AG20443 (cell line): Measurements from ENCODE around the gene SLC7A6.

ENCODE experiments used
- DNase-seq: peaks from one replicate; pipeline ENCODE4 v3.0.0; 2012; ENCODE audit warnings: low spot score, mixed read lengths

SLC7A6 gene

DNA sequence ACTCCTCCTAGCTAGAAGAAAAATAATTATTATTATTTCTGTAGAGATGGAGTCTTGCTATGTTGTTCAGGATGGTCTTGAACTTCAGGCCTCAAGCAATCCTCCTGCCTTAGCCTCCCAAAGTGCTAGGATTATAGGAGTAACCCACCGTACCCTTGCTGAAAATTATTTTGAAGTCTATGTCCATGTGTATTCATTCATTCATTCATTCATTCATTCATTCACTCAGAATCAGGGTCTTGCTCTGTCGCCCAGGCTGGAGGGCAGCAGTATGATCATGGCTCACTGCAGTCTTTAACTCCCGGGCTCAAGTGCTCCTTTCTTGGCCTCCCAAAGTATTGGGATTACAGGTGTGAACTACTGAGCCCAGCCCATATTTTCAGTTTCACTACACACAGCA is 42.3 kb downstream of the SLC7A6 start:
- DNase-seq, result no peak

GRCh38 chr16:68309799-68310198 is 45.5 kb downstream of the SLC7A6 start:
- DNase-seq, result no peak

DNA sequence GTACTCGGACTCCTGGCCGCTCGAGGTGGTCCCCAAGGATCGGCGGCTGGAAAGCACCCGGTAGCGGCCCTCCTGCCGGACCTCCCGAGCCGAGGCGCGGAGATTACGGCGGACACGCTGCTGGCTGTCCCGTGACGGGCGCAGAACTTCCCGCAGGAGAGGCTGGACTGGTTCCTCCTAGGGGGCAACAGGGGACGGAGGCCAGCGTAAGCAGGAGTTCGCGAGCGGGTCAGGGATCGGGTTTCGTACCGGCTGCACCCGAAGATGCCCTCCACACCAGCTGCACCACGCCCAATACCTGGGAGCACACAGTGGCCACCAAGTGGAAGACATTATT is 46.1 kb downstream of the SLC7A6 start:
- DNase-seq, result peak; percentile 61

DNA sequence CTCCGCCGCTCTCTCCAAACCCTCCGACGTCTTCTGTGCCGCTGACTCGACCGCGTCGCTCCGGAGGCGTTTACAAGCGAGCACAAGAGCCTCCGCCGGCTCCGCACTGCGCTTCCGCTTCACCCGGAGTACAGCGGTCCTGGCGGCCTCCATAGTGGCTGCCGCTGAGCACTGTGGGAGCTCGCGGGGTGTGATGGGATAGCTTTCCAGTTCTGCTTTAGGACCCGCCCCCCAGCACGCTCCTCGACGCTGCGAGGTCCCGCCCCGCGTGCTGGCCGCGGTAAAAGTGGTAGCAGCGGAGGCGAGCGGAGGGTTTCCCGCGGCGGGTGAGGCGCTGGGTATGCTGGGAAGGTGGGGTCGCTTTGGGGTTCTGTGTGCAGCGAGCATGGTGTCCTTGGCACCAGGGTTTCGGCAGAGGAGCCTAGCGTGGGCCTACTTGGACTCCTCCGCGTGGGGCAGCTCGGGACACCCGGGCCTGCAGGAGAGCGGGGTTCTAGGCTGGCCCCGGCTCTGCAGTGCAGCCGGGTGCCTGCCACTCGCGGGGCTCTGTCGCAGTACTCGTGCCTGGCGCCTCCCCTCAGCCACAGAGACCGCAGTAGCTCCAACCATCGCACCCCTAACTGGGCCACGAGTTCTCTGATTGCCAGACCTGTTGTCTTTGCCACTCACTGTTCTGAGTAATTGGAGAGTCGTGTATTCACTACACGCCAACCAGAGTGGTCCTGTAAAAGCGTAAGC is 46.6 kb downstream of the SLC7A6 start, which contains the start of the genes PRMT7 and SLC7A6OS:
TSS of gene PRMT7 (plus strand) at position 246 of the 738 bp plus-strand sequence. CDS start 4,961 bp downstream, outside the sequence.
TSS of gene SLC7A6OS (minus strand) at position 173 of the 738 bp plus-strand sequence. CDS start at position 153, 20 bp downstream.
- DNase-seq, result peak; percentile 98

DNA sequence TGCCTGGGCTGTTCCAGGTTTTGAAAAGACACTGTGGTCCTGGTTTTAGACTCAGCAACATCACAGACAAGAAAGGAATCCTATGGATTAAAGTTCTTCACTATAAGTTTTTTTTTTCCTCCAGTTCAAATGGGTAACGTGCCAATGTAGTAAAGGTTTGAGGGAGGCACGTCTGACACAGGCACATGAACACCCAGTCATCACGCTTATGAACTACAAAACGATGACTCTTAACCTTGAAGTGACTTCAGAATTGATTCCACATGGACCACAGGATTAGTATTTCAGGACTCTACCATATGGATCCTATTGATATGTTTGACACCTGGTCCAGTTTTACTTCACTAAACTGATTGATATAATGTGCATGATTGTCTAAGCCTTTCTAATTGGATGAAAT is 48.8 kb downstream of the SLC7A6 start:
- DNase-seq, result no peak

- no peak for DNase-seq
Observed at GRCh38 chr16:68319185-68319908, 55.0 kb downstream of the SLC7A6 start.

DNA sequence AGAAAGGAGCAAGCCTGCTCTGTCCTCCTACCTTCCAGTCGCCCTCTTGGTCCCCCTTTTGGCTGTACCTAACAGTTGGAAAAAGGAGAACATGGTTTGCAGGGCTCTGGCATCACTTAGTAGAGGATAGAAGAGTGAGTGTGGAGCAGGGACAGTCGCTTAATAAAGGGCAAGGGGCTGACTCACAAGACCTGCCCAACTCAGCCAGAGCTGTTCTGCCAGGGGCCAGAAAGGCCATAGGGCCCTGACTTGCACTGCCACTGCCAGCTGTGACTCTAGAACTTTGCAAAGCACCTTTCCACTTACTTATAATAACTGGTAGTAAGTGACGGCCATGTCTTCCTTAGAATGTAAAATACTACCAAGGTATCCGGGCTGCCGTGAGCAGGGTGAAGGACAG is 60.0 kb downstream of the SLC7A6 start:
- no peak for DNase-seq

GRCh38 chr16:68324780-68325357 is 60.5 kb downstream of the SLC7A6 start:
- DNase-seq, result no peak

GRCh38 chr16:68328151-68328859 is 64.0 kb downstream of the SLC7A6 start:
- peak; percentile 94 for DNase-seq

GRCh38 chr16:68328860-68329390 is 64.6 kb downstream of the SLC7A6 start:
- DNase-seq, result no peak

DNA sequence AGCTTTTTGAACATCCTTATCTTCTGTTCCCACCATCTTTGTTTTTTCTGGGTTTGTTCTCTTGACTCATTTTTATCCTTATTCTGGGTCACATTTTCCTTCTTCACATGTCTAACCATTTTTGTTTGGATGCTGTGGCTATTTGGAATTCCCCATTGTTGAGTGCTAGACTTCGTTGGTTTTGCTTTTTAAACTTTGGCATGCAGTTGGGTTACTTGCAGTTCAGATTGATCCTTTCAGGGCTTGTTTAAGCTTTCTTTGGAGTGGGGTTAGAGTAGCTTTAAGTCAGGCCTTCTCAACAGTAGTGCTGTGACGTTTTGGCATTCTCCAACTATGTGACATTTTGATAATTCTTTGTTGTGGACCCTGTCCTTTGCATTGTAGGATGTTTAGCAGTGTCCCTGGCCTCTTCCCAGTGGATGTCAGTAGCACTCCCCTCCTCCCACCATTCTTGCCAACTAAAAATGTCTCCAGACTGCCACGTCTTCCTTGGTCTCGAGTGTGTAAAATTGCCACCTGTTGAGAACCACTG is 67.6 kb downstream of the SLC7A6 start:
- DNase-seq, result no peak

DNA sequence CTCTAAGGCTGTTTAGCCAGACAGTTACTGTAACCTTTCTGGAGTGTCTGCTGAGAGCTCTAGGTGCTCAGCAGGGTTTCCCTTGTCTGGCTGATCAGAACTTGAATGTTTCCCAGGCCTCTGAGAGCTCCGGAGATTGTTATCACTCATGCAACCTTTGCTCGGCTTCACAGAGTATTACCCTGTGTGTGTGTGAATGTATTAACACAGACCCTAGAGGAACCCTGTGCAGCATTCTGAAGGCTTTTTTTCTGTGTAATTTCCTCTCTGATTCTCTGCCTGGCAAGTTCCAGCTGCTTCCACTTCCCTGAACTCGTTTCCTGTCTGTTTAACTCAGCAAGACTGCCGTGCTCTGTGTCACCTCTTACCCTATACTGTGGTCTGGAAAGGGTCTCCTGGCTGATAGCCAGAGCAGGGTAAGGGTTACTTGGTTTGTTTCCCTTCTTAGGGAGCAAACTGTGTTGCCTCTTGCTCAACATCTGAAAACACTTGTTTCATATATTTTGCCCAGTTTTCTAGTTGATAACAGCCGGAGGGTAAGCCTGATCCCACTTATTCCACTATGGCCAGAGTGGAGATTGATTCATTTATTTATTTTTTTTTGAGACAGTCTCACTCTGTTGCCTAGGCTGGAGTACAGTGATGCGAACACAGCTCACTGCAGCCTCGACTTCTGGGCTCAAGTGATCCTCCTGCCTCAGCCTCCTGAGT is 68.2 kb downstream of the SLC7A6 start:
- DNase-seq, result no peak

DNA sequence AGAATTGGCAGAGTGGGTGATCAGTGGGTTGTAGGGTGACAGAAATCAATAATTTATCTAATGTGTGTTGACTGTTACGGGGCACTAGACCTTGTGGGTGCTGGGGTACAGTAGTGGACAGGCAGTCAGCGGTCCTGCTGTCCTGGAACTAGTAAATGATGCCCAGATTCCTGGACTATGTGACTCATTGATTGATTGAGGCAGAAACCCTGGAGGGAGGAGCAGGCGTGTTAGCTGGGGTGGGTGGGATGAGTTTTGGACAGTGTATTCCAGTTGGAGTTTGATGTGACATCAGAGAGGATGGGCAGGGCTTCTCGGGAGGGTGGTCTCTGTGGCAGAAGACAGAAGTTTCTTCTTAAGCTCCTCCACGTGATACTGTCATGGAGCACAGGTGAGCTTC is 70.8 kb downstream of the SLC7A6 start:
- peak; percentile 70 for DNase-seq

GRCh38 chr16:68338326-68339119 is 74.2 kb downstream of the SLC7A6 start:
- no peak for DNase-seq

DNA sequence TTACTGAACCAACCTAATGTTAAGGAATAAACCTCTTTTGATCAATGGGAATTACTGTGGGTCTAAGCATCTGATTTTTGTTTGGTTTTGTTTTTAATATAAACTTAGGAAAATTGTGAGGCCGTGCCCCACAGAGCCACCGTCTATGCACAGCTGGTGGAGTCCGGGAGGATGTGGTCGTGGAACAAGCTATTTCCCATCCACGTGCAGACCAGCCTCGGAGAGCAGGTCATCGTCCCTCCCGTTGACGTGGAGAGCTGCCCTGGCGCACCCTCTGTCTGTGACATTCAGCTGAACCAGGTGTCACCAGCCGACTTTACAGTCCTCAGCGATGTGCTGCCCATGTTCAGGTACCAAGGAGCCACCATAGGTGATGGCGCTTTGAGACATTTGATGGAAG is 74.9 kb downstream of the SLC7A6 start:
- no peak for DNase-seq

GRCh38 chr16:68342620-68343019 is 78.3 kb downstream of the SLC7A6 start:
- no peak for DNase-seq

- DNase-seq, result no peak
Observed at GRCh38 chr16:68343137-68343536, 78.8 kb downstream of the SLC7A6 start.

GRCh38 chr16:68344252-68344651 is 79.9 kb downstream of the SLC7A6 start:
- no peak for DNase-seq

DNA sequence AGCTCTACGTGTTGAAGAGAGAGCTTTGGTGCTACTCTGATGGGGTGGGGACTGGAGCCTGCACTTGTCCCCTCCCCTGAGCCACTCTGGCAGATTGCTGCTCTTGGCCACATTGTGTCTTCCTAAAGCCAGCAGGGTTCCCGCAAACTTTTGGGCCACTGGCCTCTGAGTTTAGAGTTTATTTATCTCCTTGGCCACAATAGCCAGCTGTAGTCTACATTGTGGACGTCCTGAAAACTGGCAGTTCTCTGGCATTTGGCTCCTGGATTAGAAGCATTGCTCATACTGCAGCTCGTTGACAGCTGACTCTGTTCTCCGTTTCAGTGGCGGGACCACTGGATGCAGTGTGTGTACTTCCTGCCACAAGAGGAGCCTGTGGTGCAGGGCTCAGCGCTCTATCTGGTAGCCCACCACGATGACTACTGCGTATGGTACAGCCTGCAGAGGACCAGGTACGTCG is 81.1 kb downstream of the SLC7A6 start:
- no peak for DNase-seq

DNA sequence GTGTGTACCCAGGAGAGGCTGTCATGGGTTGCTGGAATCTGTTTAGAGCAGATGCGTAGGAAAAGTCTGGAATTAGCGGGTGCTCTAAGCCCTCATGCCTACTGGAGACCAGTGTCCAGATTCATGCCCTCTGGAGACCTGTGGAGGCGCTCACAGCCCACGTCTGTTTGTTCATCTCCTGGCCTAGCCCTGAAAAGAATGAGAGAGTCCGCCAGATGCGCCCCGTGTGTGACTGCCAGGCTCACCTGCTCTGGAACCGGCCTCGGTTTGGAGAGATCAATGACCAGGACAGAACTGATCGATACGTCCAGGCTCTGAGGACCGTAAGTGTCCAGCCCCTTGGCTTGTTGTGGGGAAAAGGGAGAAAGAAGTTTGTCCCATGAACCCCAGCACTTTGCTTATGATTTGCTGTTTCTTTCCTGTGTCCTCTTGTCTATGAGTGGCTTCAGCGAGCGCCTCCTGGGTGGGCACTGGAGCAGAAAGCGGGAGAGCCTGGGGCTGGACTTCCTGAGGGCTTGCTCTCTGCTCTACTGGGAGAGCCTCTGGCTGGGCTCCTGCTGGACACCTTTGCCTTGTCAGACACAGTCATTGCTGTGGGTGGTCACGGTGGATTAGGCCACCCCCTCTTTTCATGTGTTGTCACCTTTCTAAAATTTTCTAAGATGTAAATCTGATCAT is 81.8 kb downstream of the SLC7A6 start:
- no peak for DNase-seq
